Endothelial cell of umbilical vein (primary cell): Measurements from ENCODE around the gene LYG1. TPM values are rescaled to one million over a fixed set of nuclear protein-coding genes. Genes with fewer than 3 reads are reported as not detected.
A peak's percentile ranks its signal among the peaks of the same experiment; 100 is the strongest.
"Not testable (repeated sequence)": the region's sequence is repeated elsewhere in the genome, so short reads cannot be mapped to it uniquely, and the experiment has no call there.

Source experiments
- BruUV-seq: library from RNA; stranded (reverse); fragments of 400-500 nt; replicated peaks from 2 replicates; lab custom pipeline; 2021; lab: Mats Ljungman, UMichigan
- CTCF ChIA-PET: fragments of 300-600, 350-600 bp; sonication (Branson Sonifier 250); formaldehyde crosslinking; loops from one replicate; lab custom pipeline; 2021; ENCODE audit warnings: antibody characterized with exemption, inconsistent platforms; lab: Charles Lee
- POLR2A ChIA-PET: fragments of 300-600, 350-600 bp; sonication (Branson Sonifier 250); formaldehyde crosslinking; loops from one replicate; lab custom pipeline; 2021; ENCODE audit warnings: antibody characterized with exemption, inconsistent platforms; lab: Charles Lee
- DNase-seq: peaks from one replicate; pipeline ENCODE4 v3.0.0-alpha.2; 2011; ENCODE audit warnings: low read depth, low spot score
- FAIRE-seq: peaks from 2 replicates; lab custom pipeline; 2011; peaks lifted over from hg19 to GRCh38; lab: Jason Lieb, UNC
- H2AFZ ChIP-seq: 2 replicates; pipeline ENCODE4 v1.6.0; 2012; ENCODE audit warnings: low read depth, low read length, control low read depth, inconsistent platforms
- H3K27ac ChIP-seq: 2 replicates; pipeline ENCODE4 v1.5.1; 2011; ENCODE audit warnings: low read depth, mild to moderate bottlenecking, control low read depth, low read length, moderate library complexity; ENCODE audit not compliant: insufficient read depth
- H3K27me3 ChIP-seq, 2 experiments: 2 replicates each; pipeline versions ENCODE4 v1.6.0 to v1.6.1; 2011; ENCODE audit warnings: low read length in 2 of 2, mixed read lengths in 1 of 2; ENCODE audit not compliant: control insufficient read depth in 2 of 2, insufficient read depth in 2 of 2
- H3K36me3 ChIP-seq, 2 experiments: 2 replicates in 1 of 2; 3 replicates in 1 of 2; pipeline ENCODE4 v1.5.1; 2011; ENCODE audit warnings: low read length in 2 of 2, mild to moderate bottlenecking in 1 of 2, moderate library complexity in 1 of 2; ENCODE audit not compliant: control insufficient read depth in 2 of 2, insufficient read depth in 2 of 2; ENCODE audit errors: extremely low read depth in 1 of 2
- H3K4me1 ChIP-seq: 3 replicates; pipeline ENCODE4 v1.5.1; 2011; ENCODE audit warnings: mild to moderate bottlenecking, low read length; ENCODE audit not compliant: control insufficient read depth, insufficient read depth; ENCODE audit errors: extremely low read depth
- H3K4me2 ChIP-seq: 2 replicates; pipeline ENCODE4 v1.6.1; 2011; ENCODE audit warnings: low read length, control low read depth, mixed read lengths; ENCODE audit not compliant: insufficient read depth
- H3K4me3 ChIP-seq, 3 experiments: fragments of 200-600 bp in 1 of 3; sonication (generic), shearing (Covaris generic) in 1 of 3; replicated peaks in 1 of 3; 2 replicates each; pipeline ENCODE4 v1.5.1; 2011 to 2016; ENCODE audit warnings: control low read depth in 3 of 3, low read length in 3 of 3, mild to moderate bottlenecking in 2 of 3, inconsistent platforms in 1 of 3, low read depth in 1 of 3, moderate library complexity in 1 of 3; ENCODE audit not compliant: insufficient read depth in 1 of 3
- H3K79me2 ChIP-seq: 2 replicates; pipeline ENCODE4 v1.6.0; 2012; ENCODE audit warnings: low read length, inconsistent platforms; ENCODE audit not compliant: control insufficient read depth, insufficient read depth
- H3K9ac ChIP-seq: replicated peaks from 2 replicates; pipeline ENCODE3; 2011; ENCODE audit warnings: low read length, control low read depth; ENCODE audit not compliant: insufficient read depth; ENCODE audit errors: extremely low read depth
- H3K9me1 ChIP-seq: replicated peaks from 3 replicates; pipeline ENCODE4 v1.6.0; 2011; ENCODE audit warnings: mild to moderate bottlenecking, low read length; ENCODE audit not compliant: control insufficient read depth, insufficient read depth; ENCODE audit errors: extremely low read depth
- H3K9me3 ChIP-seq: replicated peaks from 2 replicates; pipeline ENCODE4 v1.5.1; 2012; ENCODE audit warnings: low read length, inconsistent platforms; ENCODE audit not compliant: control insufficient read depth, insufficient read depth
- H4K20me1 ChIP-seq: replicated peaks from 2 replicates; pipeline ENCODE3; 2011; ENCODE audit warnings: mild to moderate bottlenecking, low read length; ENCODE audit not compliant: control insufficient read depth, insufficient read depth; ENCODE audit errors: extremely low read depth
- FOS ChIP-seq: IDR thresholded peaks from 2 replicates; pipeline ENCODE4 v1.6.1; 2011; ENCODE audit warnings: mild to moderate bottlenecking, low read length, moderate library complexity, borderline replicate concordance; ENCODE audit not compliant: insufficient read depth
- POLR2AphosphoS5 ChIP-seq: IDR thresholded peaks from 2 replicates; pipeline ENCODE4 v1.6.1; 2012; ENCODE audit warnings: low read depth, mild to moderate bottlenecking, control low read depth, low read length, moderate library complexity; ENCODE audit not compliant: insufficient read depth
- dilution Hi-C: fragments of 300-500 bp; cut with MboI; formaldehyde crosslinking; loops from one replicate; pipeline ENCODE4 v1.15.0; 2019; ENCODE audit warnings: low sequenced_read_pairs; ENCODE audit not compliant: extremely low pct_ligation_motif_present
- intact Hi-C: fragments of 100-400 bp; cut with micrococcal nuclease; formaldehyde crosslinking; loops from one replicate; pipeline ENCODE4 v1.10.0; 2022
- polyA plus RNA-seq, 4 experiments: library from polyadenylated mRNA; depleted of rRNA in 3 of 4; stranded (reverse) in 3 of 4; unstranded in 1 of 4; fragments of >200 nt; gene quantifications; 2 replicates each; pipeline versions ENCODE4 v1.2.1 to v1.2.3, GENCODE V29; 2011 to 2012; ENCODE audit warnings: missing spikeins in 1 of 4
- total RNA-seq: library from RNA; stranded (reverse); gene quantifications from 2 replicates; pipeline ENCODE4 v1.2.3, GENCODE V29; 2021
- TF ChIP-seq, protein P1 (sequence below): IDR thresholded peaks from 2 replicates; pipeline ENCODE4 v1.6.1; 2011; ENCODE audit not compliant: insufficient read depth, insufficient read length
- TF ChIP-seq, protein P2 (sequence below), 2 donors: IDR thresholded peaks; 1 replicate in 1 of 2; 2 replicates in 1 of 2; pipeline ENCODE4 v1.5.1; 2011; ENCODE audit warnings: low read length in 2 of 2, mild to moderate bottlenecking in 2 of 2, moderate library complexity in 2 of 2, control low read depth in 1 of 2, inconsistent platforms in 1 of 2, low read depth in 1 of 2; ENCODE audit not compliant: insufficient read depth in 1 of 2; ENCODE audit errors: extremely low read depth in 1 of 2

Gene LYG1
- total and polyA plus RNA-seq, 2 donors (not counting 3 experiments of a cell fraction or from before 2014, with no cell fraction given) = 0.35 to 1.8 TPM

DNA sequence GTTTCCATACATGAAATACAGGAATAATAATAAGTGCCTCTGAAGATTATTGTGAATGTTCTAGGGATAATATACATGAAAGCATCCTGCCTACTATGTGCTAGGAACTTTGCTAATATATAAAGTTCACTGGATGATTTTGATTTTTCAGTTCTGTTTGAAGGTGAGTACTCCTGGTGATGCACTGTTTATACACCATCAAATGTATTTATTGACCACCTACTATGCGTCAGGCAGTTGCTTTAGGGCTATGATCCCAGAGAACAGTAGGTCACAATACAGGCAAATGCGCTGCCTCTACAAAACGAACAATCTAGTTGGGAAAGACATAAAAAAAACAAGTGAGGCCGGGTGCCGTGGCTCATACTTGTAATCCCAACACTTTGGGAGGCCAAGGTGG, 24.4 kb upstream of the LYG1 start:
- no TSS peak for BruUV-seq
- Histone ChIP-seq H3K79me2 (peaks cover 22% of the 10 kb centered on the region), H2AFZ (no peak overlapping the region), H3K9ac (peak overlapping the region; percentile 3), H4K20me1 (peaks cover 3% of the 10 kb centered on the region), H3K4me3 (no peak overlapping the region), H3K9me1 (no peaks in the 10 kb centered on the region), H3K27ac (no peak overlapping the region), H3K4me2 (no peak overlapping the region), H3K27me3 (no peaks in the 10 kb centered on the region), H3K9me3 (no peaks in the 10 kb centered on the region), H3K4me1 (no peaks in the 10 kb centered on the region), H3K36me3 (peaks cover 34 to 36% of the 10 kb centered on the region in 2 experiments)
- intact Hi-C loops (no loop called here), dilution Hi-C loops (no loop called here)
- TF ChIP-seq, protein P1, sequence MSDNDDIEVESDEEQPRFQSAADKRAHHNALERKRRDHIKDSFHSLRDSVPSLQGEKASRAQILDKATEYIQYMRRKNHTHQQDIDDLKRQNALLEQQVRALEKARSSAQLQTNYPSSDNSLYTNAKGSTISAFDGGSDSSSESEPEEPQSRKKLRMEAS = no peak
- TF ChIP-seq, protein P2, sequence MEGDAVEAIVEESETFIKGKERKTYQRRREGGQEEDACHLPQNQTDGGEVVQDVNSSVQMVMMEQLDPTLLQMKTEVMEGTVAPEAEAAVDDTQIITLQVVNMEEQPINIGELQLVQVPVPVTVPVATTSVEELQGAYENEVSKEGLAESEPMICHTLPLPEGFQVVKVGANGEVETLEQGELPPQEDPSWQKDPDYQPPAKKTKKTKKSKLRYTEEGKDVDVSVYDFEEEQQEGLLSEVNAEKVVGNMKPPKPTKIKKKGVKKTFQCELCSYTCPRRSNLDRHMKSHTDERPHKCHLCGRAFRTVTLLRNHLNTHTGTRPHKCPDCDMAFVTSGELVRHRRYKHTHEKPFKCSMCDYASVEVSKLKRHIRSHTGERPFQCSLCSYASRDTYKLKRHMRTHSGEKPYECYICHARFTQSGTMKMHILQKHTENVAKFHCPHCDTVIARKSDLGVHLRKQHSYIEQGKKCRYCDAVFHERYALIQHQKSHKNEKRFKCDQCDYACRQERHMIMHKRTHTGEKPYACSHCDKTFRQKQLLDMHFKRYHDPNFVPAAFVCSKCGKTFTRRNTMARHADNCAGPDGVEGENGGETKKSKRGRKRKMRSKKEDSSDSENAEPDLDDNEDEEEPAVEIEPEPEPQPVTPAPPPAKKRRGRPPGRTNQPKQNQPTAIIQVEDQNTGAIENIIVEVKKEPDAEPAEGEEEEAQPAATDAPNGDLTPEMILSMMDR (IDR thresholded peaks at IDR 0.05; ENCODE audit: extremely low read depth in 1 of 2, insufficient read depth in 1 of 2, low read depth in 1 of 2, low read length in 2 of 2) = no peak
- no peak for TF ChIP-seq POLR2AphosphoS5
- TF ChIP-seq FOS = no peak
- ChIA-PET POLR2A (no interaction called here), CTCF (interaction anchor here (2.1 kb wide), 1 partner anchor 10 kb away, joined by 8 read pairs; the partner anchor contains the start of gene TXNDC9)
- no peak for DNase-seq
- no peak for FAIRE-seq

DNA sequence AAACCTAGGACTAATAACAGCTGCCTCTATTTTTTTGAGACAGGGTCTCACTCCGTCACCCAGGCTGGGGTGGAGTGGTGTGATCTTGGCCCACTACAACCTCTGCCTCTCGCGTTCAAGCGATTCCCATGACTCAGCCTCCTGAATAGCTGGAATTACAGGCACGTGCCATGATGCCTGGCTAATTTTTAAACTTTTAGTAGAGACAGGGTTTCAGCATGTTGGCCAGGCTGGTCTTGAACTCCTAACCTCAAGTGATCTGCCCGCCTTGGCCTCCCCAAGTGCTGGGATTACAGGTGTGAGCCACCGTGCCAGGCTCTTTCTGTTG, 16.8 kb upstream of the LYG1 start:
- H3K79me2 ChIP-seq, H3K4me3 ChIP-seq, H4K20me1 ChIP-seq, FAIRE-seq, H3K9ac ChIP-seq, H3K9me1 ChIP-seq, H3K9me3 ChIP-seq, H2AFZ ChIP-seq, DNase-seq, dilution Hi-C loops, H3K4me2 ChIP-seq, CTCF ChIA-PET, BruUV-seq, H3K27ac ChIP-seq, H3K27me3 ChIP-seq, POLR2A ChIA-PET, H3K4me1 ChIP-seq: not testable (repeated sequence)
- intact Hi-C loops = loop anchor here (1.0 kb wide), 1 partner anchor 38 kb away; no protein-coding TSS in a partner anchor
- peaks cover 9 to 18% of the 10 kb centered on the region in 2 experiments for H3K36me3 ChIP-seq
